Neutrophil (primary cell): ENCODE measurements around the gene SLC27A5.

ENCODE experiments used
- H3K27ac ChIP-seq: fragments of 200-600 bp; sonication (generic); 2 replicates; pipeline ENCODE4 v1.5.1; 2016; ENCODE audit warnings: mild to moderate bottlenecking, moderate library complexity
- H3K27me3 ChIP-seq: fragments of 200-600 bp; sonication (generic); 2 replicates; pipeline ENCODE4 v1.6.0; 2016; ENCODE audit warnings: mild to moderate bottlenecking
- H3K36me3 ChIP-seq: fragments of 200-600 bp; sonication (generic); 2 replicates; pipeline ENCODE4 v1.5.1; 2017
- H3K4me1 ChIP-seq, 2 experiments: fragments of 200-600 bp in 1 of 2; sonication (generic) in 1 of 2; 1 replicate in 1 of 2; 2 replicates in 1 of 2; pipeline versions ENCODE4 v1.5.1 to v1.6.1; 2013 to 2016; ENCODE audit warnings: low read depth in 1 of 2, low read length in 1 of 2, mild to moderate bottlenecking in 1 of 2, moderate library complexity in 1 of 2; ENCODE audit not compliant: control insufficient read depth in 1 of 2, insufficient read depth in 1 of 2
- H3K4me3 ChIP-seq, 2 experiments: fragments of 200-600 bp in 1 of 2; sonication (generic) in 1 of 2; 1 replicate in 1 of 2; 2 replicates in 1 of 2; pipeline ENCODE4 v1.5.1; 2013 to 2016; ENCODE audit warnings: low read depth in 1 of 2, low read length in 1 of 2, mild to moderate bottlenecking in 1 of 2, moderate library complexity in 1 of 2
- H3K9me3 ChIP-seq: fragments of 200-600 bp; sonication (generic); 2 replicates; pipeline ENCODE4 v1.5.1; 2016
- TF ChIP-seq, protein P1 (sequence below): fragments of 200-600 bp; sonication (generic); IDR thresholded peaks from 2 replicates; pipeline ENCODE4 v1.5.1; 2016; ENCODE audit warnings: antibody characterized with exemption

SLC27A5 gene

DNA sequence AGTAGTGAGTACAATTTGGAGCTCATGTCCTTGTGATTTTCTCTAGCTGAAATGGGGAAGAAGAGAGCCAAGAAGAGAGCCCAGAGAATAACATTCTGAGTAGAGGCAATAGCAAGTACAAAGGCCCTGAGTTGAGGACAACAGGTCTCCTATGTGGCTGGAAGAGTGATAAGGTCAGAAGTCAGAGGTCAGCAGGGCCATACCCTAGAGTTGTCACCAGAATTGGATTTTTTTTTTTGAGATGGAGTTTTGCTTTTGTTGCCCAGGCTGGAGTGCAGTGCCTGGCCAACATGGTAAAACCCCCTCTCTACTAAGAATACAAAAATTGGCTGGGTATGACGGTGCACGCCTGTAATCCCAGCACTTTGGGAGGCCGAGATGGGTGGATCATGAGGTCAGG lies 24.1 kb upstream of the SLC27A5 start:
- no peak overlapping the region for H3K27ac ChIP-seq
- TF ChIP-seq, protein P1, sequence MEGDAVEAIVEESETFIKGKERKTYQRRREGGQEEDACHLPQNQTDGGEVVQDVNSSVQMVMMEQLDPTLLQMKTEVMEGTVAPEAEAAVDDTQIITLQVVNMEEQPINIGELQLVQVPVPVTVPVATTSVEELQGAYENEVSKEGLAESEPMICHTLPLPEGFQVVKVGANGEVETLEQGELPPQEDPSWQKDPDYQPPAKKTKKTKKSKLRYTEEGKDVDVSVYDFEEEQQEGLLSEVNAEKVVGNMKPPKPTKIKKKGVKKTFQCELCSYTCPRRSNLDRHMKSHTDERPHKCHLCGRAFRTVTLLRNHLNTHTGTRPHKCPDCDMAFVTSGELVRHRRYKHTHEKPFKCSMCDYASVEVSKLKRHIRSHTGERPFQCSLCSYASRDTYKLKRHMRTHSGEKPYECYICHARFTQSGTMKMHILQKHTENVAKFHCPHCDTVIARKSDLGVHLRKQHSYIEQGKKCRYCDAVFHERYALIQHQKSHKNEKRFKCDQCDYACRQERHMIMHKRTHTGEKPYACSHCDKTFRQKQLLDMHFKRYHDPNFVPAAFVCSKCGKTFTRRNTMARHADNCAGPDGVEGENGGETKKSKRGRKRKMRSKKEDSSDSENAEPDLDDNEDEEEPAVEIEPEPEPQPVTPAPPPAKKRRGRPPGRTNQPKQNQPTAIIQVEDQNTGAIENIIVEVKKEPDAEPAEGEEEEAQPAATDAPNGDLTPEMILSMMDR = no peak
- H3K27me3 ChIP-seq = peaks cover 40% of the 10 kb centered on the region
- H3K36me3 ChIP-seq = no peaks in the 10 kb centered on the region
- no peaks in the 10 kb centered on the region for H3K9me3 ChIP-seq
- peaks cover 13 to 14% of the 10 kb centered on the region in 2 experiments for H3K4me1 ChIP-seq
- no peak overlapping the region for H3K4me3 ChIP-seq

DNA sequence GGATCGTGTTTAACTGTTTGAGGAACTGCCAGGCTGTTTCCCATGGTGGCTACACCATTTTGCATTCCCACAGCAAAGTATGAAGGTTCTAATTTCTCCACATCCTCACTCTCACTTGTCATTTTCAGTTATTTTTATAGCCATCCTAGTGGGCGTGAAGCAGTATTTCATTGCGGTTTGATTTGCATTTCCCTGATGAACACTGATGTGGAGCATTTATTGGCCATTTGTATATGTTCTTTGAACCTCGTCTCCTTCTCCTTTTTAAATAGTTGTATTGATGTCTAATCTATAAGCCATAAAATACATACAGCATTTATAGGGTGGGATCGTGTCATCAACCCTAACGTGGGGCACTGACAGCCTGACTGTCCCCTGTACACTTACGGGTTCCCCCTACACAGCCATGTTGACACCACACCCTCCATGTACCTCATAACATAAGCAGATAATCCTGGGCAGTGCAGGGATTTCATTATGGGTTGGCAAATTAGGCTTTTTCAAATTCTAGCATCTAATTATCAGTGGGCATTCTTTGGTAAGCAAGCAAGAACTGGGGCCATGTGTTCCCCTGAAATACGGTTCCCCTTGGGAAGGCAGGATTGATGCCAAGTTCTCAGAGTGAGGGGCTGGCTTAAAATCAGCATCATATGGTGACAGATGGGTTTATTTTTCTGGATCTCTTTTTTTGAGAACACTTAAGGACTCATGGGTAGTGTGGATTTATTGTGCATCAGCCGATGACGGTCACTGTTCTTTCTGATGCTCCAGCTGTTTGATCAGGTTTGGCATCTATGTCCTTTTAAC lies 19.4 kb upstream of the SLC27A5 start:
- Histone ChIP-seq H3K27me3 (no peaks in the 10 kb centered on the region), H3K36me3 (no peaks in the 10 kb centered on the region), H3K4me3 (no peak overlapping the region), H3K9me3 (no peaks in the 10 kb centered on the region), H3K27ac (no peak overlapping the region), H3K4me1 (no peaks in the 10 kb centered on the region)
- TF ChIP-seq, protein P1 = no peak

DNA sequence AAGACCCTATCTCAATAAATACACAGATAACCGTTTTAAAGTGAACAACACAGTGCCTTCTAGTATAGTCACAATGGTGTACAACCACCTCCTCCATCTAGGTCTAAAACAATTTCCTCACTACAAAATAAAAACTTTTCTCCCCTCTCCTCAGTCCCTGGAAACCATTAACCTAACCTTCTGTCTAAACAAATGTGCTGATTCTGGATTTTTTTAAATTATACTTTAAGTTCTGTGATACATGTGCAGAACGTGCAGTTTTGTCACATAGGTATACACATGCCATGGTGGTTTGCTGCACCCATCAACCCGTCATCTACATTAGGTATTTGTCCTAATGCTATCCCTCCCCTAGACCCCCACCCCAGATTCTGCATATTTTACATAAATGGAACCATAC lies 17.6 kb upstream of the SLC27A5 start:
- no peaks in the 10 kb centered on the region for H3K9me3 ChIP-seq
- no peaks in the 10 kb centered on the region for H3K4me1 ChIP-seq
- no peaks in the 10 kb centered on the region for H3K36me3 ChIP-seq
- TF ChIP-seq, protein P1 = no peak
- no peaks in the 10 kb centered on the region for H3K27me3 ChIP-seq
- no peak overlapping the region for H3K27ac ChIP-seq
- no peak overlapping the region for H3K4me3 ChIP-seq

- Histone ChIP-seq H3K4me1 (peaks cover 24 to 26% of the 10 kb centered on the region in 2 experiments), H3K27ac (no peak overlapping the region), H3K9me3 (no peaks in the 10 kb centered on the region), H3K27me3 (no peaks in the 10 kb centered on the region), H3K36me3 (no peaks in the 10 kb centered on the region), H3K4me3 (no peak overlapping the region)
- TF ChIP-seq, protein P1 = no peak
Measured at GRCh38 chr19:58522709-58523108, 10.9 kb upstream of the SLC27A5 start.

DNA sequence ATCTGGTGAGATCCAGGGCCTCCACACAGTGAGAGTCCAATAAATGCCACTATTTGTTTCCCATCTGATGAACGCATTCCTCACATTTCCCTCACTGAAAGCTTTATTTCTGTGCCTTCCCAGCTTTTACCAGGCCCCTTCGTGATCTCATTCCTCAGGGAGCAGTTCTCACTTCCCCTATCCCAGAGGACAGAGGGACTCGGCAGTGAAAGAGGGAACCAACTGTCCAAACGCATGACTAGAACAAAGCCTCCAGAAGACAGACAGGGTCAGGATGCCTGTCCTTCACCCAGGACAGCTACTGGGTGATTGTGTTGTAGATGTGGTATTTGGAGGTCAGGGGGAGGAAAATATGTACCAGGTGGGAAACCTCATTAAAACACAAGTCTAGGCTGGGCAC lies 9.9 kb upstream of the SLC27A5 start:
- Histone ChIP-seq H3K4me1 (peaks cover 24 to 31% of the 10 kb centered on the region in 2 experiments), H3K4me3 (no peak overlapping the region), H3K36me3 (peaks cover 8% of the 10 kb centered on the region), H3K27me3 (no peaks in the 10 kb centered on the region), H3K9me3 (no peaks in the 10 kb centered on the region), H3K27ac (no peak overlapping the region)
- TF ChIP-seq, protein P1 = no peak
